Stimulated activated CD8-positive, alpha-beta memory T cell treated with anti-CD3 and anti-CD28 coated beads, Interleukin-4, amount 100 ng/mL, for 24 hours (primary cell): ENCODE data around the gene CBLN3.
A peak's percentile ranks its signal among the peaks of the same experiment; 100 is the strongest.
"Not testable (repeated sequence)": the region's sequence is repeated elsewhere in the genome, so short reads cannot be mapped to it uniquely, and the experiment has no call there.

Experiments used
- DNase-seq: peaks from one replicate; pipeline ENCODE4 v3.0.0-alpha.2; 2020; ENCODE audit warnings: low read depth

Gene CBLN3

DNA sequence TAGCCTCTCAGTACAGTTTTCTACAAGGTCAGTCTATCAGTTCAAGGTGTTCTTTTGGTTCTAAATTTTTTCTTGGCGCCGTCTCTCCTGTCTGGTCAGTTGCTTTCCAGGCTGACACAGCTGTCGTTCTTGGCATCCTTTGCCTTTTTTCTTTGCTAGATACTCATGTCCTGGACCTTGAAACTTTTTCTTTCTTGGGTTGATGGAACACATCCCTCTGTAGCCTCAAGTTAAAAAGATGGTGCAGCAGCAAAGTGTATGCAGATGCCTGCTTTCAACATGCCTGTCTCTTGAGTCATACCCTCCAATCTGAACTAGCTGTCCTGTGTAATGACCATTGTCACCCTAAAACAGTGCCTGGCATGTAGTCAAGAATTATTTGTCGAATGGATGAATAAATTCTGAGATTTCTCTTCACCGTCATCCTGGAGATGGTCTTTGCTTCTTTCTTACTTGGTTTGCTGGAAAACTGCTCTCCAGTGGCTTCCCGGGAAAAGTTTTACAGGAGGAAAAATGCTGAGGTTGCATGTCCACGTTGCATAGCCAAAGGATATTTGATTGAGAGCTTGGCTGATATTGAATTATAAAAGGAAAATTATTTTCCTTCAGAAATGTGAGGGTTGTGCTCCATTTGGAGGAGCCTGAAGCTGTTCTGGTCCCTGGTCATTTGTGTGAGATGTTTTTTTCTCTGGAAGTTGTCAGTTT lies 26.0 kb downstream of the CBLN3 start:
- no peak for DNase-seq

DNA sequence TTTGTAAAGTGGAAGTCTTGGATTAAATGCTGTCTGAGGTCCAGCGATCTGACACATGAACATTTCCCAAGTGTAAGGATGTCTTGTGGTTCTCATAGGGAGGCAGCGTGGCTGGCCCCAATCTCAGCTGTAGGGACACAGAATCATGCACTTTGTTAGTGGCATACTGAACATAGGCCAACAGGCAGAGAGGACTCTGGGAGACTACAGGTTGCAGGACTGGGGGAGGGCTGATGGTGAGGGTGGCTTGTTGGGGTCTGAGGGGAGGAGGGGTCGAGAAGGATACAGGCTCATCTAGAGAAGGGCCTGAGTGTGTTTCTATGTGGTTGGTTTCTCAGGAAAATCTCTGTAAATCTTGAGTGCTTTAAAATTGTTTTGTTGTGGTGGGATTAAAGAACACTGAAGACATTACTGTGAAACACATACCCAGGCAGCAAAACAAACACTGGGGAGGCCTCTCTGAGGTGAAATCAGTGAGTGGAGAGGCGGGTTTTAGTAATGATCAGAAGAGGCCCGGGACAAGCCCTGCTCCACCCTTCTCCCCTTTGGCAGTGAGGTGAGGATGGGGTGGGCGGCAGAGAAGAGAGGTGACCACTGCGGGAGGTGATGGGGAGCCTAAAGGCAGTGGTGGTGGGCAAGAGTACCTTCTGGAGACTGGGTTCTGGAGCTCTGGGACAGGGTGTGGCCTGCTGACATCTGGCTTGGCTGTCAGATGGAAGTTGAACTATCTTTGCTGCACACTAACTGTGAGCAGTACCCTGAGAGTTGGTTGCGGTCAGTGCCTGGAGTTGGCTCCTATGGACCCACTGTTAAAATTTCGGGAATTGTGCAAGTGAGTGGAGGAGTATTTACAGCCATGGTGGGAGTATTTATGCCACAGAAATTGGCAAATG lies 27.4 kb downstream of the CBLN3 start:
- DNase-seq = no peak

DNA sequence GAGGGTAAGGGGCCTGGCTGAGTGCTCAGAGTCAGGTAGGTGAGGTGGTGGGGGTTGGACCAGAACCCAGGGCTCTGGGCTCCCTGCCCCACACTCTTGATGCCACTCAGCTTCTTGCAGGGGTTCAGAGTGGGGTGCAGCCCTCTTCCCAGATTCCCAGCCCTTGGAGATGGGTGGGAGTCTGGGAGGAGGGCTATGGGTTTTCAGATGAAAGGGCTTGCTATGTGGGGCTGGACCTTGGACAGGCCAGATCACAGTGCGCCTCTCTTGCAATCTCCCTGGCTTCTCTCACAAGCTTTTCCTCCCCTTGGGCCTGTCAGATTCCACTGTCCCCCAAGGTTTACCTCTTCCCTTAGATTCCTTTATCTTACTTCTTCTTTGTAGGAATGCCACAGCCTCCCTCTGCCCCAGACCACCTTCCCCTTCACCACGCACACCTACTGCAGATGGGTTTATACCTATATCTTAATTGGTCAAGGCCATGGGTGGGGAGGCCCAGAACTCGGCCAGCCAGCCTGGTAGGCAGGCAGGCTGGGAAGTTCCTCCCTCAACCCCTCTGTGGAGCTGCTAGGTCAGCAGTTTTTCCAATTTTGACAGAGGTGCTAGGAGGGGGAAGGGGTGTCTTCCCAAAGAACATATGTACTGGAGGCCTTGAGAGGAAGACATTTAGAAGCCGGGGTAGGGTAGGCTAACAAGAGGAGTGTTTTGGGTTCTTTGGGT lies 29.3 kb downstream of the CBLN3 start:
- DNase-seq = no peak

DNA sequence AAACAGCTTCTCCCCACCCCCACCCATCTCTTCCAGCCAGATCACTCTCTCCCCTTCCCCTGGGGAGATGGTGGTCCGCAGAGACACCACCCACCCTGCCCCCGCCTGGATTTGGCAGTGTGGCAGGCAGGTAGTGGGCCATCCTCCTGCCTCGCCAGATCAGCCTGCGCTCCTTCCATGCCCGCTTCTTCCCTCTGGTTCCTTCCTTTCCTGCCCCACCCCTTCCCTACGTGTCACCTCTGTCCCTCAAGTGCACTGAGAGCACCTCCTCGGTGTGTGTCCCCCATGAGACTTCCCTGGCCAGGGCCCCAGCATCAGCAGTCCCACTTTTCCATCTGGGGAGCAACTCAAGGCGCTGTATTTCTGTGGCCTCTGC lies 30.0 kb downstream of the CBLN3 start:
- no peak for DNase-seq

DNA sequence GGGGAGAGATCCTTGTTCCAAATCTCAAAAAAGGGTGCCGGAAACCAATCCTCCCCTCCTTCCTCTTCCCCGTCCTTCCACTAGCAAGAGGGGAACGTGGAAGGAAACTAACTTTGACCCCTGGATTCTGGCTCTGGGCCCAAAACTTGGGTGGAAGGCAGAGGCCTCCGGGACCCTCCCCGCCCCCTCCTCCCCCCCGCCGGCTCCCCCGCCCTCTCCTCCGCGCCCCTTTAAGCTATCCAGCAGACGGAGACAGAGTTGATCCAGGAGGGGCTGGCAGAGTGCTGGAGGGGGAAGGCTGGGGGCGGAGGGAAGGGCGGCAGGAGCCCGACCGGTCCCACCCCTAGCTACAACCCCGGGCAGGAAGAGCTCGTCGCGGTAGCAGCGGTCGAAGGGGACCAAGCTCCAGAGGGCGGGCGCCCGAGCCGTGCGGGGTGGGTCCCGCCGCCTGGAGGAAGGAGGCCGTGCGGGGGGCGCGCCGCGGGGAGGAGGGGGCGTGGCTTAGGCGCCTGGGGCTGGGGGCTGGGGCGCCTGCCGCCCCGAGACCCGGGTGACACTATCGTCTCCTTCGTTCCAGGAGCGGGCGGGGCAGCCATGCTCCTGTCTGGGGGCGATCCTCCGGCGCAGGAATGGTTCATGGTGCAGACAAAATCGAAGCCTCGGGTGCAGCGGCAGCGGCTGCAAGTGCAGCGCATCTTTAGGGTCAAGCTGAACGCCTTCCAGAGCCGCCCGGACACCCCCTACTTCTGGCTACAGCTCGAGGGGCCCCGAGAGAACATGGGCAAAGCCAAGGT lies 30.6 kb downstream of the CBLN3 start, which contains the start of gene NYNRIN:
NYNRIN (plus strand) TSS at position 351 of the 794 bp plus-strand sequence; CDS start at position 595, 244 bp downstream.
- peak; percentile 11 for DNase-seq

DNA sequence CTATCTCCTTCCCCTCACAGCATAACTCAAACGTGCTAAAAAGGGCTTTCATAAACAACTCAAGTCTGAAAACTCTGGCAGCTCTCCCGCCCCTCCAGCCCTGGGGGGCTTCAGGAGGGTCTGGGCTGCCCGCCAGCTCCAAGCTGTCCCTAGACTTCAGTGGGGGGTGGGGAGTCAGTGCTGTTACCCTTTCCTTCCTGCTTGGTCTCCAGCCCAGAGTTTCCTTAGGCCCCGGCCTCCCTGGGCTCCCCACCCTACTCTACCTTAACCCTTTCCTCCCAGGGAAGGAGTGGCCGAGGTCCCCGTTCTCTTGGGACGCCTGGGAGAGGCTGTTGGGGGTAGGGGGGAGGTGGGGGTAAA lies 31.2 kb downstream of the CBLN3 start:
- DNase-seq = no peak

DNA sequence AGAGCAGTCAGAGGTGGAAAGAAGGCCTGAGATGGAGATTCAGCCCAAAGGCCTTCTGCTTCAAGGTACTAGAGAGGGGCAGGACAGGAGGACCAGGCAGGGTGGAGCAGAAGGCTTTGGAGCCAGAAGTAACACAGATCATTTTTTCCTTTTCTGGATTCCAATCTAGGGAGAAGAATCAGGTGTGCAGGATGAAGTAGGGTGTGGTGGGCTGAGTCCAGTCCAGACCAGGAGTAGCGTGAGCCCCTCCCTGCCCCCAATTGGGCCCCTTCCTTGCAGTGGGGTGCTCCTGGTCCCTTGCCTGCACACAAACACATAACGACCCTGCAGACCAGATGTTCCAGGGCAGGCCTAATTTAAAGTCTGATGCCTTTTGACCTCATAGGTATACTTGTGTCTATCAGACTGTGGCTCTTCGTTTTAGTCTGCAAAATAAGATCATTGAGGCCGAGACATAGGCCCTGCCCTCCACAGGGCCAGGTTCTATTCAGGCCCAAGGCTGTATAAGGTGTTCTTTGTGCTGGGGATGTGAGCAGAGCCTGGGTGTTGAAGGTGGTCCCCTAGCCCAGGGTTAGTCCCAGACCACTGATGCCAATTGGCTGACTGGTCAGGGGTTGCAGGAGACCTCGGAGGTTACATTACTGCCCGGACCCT lies 31.7 kb downstream of the CBLN3 start:
- no peak for DNase-seq

DNA sequence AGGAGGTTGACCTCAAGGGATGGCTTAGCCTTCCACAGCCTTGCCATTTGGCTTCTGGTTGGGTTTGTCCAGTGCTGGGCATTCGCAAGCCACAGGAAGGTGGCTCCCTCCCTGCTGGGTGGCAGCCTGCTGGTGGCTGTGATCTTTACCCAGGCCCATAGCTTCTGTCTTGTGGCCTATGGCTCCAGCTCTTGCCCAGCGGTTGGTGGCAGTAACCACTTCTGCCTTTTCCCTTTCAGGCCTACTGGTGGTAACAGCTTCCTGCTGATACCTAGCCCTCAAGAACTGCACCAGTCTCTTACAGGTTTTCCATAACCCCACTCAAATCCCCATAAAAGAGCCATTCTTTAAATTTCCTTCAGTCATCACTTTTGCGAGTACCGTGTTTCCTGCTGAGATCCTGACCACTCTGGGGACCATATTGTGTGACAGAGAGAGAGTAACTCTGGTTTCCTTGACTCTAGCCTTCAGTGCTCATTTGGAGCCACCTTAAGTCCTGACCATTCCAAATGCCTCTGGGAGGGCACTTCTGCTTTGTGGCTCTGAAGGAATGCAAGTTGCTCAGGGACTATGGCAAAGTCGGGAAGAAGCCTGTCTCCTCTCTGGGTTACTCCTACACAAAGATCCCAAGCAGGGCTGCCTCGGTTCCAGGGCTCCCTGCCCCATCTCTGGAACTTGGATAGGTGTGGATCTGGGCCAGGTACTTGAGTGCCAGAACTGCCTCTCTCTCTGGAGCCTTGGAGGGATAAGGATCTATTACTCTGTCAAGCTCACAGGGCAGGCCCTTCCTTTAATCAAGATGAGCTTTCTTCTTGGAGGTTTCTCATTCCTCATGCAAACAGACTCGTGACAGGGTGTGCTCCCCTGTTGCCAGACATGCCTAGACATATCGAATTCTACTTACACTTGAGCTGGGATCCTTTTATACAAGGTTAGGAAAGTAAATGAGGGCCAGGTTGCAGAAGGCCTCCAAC lies 33.6 kb downstream of the CBLN3 start:
- no peak for DNase-seq

DNA sequence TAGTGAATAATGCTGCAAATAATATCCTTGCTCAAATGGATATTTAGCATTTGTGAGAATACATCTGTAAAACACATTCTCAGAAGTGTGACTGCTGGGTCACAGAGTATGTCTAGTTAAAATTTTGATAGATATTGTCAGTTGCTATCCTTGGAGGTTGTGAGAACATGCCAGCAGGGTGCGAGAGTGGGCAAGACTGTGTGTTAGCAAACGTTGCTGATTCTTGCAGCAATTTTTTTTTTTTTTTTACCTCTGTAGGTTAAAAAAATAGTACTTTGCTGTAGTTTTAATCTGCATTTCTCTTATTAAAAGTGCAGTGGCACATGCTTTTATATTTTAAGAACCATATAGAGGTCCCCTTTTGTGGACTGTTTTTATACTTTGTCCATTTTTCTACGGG lies 35.2 kb downstream of the CBLN3 start:
- no peak for DNase-seq

DNA sequence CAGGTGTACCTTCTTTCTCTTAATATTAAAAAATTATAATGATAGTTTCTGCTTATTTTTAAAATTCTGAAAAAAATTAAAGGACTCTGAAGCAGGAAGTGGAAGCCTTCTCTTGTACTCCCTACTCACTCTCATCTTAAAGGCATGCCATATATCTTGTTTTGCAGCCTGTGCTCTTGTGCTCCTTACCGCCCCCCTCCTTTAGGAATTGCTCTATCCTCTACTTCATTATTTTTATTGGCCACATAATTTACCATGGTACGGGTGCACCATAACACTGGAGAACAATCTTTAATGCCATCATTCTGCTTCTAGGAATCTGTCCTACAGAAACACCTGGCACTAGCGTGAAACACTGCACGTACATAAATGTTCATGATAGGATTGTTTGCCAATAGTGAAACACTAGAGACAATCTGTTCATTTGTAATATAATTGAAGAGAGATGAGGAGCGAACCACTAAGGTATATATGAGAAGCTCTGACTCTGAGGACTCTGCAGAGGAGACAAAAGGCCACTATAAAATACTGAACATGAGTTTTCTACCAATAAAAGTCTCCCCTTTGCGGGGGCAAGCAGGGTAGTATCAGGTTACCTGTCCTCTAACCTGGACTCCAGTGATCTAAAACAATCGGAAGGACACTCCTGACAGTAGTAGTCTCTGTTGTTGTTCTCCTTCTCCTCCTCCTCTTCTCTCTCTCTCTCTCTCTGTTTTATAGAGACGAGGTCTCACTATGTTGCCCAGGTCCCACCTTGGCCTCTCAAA lies 37.0 kb downstream of the CBLN3 start:
- no peak for DNase-seq

DNA sequence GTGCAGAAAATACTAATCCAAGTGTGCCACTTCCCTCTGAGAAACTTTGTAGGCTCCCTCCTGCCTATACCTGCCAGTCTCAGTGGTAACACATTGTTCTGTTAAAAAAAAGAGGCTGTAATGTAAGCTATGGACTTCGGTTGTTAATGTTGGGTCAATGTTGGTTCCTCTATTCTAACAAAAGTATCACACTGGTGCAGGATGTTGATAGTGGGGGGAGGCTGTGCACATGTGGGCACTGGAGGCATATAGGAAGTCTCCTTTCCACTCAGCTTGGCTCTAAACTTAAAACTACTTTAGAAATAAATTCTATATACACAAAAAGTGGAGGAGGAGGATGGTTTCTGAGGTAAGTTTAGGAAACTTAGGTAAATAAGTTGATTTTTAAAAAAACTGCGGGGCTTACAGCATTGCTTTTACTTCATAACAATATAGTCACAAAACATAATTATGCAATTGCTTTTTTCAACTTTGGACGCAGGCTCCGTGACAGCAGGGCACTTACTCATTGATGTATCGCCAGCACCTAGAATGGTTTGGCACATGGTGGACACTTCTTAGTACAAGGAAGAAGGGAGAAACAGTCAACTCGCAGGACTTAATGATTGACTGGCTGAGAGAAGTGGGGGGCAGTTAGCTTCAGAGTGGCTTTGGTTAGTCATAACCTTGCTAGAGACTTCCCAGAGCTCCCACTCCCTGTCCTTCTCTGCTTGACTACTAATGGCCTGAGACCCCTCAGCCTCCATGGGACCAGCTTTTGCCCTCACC lies 38.6 kb downstream of the CBLN3 start:
- DNase-seq = no peak

DNA sequence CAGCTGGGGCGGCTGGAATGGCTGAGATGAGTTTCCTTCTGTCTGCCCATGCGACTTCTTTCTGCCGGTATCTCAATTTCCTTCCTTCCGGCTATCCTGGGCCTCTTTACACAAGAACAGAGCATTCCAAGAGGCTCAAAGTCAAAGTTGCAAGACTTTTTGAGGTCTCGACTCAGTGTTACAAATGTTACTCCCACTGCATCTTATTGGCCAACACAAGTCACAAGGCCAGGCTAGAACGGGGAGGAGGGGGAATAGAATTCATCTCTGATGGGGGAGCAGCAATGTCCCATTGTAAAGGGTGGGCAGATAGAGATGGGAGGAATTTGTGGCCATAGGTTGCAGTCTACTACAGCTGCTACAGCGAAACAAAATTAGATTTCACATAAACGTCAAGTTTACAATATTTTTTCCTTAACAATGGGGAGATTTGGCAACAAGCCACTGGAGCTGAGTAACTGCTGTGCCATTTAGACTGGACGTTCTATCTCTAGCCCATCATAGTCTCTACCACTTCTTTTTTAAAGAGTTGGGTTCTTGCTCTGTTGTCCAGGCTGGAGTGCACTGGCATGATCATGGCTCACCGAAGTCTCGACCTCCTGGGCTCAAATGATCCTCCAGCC lies 40.1 kb downstream of the CBLN3 start:
- no peak for DNase-seq

DNA sequence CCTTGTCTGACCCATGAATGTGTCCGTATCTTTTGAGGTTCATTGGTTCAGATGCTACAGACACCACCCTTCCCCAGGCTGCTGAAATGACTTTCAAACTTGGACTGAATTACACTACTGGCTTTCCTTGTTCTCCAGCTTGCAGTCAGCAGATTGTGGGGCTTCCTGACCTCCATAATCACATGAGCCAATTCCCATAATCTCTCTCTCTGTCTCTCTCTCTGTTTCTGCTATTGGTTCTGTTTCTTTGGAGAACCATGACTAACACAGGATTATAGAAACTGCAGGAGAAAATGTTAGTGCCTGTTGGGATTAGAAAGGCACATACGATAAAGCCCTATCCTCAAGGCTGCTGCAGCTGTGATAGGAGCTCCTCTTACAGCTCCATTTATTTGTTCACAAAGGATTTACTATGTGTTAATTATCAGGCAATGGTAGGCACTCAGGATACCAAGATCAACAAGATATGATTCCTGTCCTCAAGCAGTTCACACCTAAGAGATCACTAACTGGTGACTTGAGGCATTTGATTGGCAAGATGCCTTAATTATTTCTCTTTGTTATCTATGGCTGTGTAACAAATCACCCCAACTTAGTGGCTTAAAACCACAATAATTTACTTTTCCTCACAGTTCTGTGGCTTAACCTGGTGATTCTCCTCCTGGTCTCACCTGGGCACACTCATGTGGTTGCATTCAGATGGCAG lies 40.8 kb downstream of the CBLN3 start:
- no peak for DNase-seq

DNA sequence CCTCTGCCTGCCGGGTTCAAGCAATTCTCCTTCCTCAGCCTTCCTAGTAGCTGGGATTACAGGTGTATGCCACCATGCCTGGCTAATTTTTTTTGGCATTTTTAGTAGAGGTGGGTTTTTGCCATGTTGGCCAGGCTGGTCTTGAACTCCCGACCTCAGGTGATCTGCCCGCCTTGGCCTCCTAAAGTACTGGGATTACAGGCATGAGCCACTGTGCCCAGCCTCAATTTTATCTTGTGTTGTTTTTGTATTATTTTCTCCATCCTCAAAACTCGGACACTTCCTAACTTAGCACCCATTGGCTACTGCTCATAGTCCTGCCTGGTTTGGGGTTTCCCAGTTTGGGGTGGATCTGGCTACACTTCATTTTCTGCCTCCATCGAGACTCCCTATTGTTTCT lies 41.9 kb downstream of the CBLN3 start:
- DNase-seq = not testable (repeated sequence)

DNA sequence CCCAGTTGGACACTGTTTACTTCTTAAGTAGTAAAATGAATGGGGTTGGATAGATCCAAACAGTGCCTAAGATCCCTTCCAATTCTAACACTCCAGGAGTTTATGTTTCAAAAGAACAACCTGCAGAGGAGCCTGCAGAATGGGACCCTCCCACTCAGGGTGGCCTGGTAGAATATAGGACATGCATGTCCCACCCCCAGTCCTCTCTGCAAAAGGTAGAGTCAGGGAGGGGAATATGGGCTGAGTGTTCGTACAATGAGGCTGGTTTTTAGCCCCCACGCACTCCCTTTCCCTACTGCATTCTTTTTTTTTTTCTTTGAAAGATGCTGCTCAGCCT lies 42.5 kb downstream of the CBLN3 start:
- no peak for DNase-seq

DNA sequence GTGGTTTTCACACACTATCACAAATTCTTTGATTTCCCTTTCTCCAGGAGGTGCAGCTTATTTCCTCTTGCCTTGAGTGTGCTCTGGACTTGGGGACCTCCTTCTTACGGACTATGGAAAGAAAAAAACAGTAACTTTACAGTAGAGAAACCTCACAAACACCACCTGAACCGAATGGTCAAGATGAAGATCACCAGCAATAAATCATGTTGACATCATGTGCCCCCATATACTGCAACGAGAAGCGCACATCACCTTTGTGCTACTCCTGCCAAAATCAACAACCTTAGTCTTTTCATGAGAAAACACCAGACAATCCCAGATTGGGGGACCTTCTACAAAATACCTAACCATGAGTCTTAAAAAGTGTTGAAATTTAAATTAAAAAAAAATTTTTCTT lies 43.9 kb downstream of the CBLN3 start:
- no peak for DNase-seq

DNA sequence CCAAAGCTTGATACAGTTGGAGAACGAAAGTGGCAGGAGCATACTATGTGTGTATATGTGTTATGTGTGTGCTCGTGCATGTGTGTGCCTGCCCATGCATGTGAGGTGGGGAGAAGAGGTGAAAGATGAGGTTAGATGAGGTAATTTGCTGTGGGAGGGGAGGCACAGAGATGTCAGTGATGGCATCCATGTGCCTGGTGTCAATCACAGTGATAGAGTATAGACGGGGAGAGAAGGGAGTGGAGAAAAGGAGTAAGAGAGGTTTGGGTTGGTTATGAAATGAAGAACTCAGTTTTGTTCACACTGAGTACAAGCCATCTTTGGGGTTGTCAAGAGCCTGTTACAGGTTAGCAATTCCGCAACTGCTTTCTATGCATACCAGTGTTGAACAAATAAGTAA lies 45.3 kb downstream of the CBLN3 start:
- DNase-seq = no peak

DNA sequence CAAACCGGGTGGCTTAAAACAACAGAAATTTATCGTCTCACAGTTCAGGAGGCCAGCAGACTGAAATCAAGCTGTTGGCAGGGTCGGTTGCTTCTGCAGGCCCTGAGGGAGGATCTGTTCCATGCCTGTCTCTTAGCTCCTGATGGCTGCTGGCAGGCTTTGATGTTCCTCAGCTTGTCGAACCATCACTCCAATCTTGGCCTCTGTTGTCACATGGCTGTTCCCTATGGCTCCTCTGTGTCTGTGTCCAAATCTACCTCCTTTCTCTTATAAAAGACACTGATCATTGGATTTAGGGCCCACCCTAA lies 47.5 kb downstream of the CBLN3 start:
- no peak for DNase-seq
